Stimulated activated CD4-positive, alpha-beta T cell treated with anti-CD3 and anti-CD28 coated beads, TNF-alpha, amount 100 ng/mL, for 4 hours (primary cell): ENCODE data around the gene HELT.
"Not testable (repeated sequence)": the region's sequence is repeated elsewhere in the genome, so short reads cannot be mapped to it uniquely, and the experiment has no call there.

Experiments
- DNase-seq, 3 experiments: peaks; one replicate each; pipeline ENCODE4 v3.0.0-alpha.2; 2020; ENCODE audit warnings: low read depth in 3 of 3

The HELT gene

GRCh38 chr4:185017964-185018772 is at the start of gene HELT:
Gene HELT (plus strand): TSS chr4:185018490. CDS start chr4:185018929, 439 bp downstream.
- DNase-seq = no peak

GRCh38 chr4:184968784-184969201 is 49.5 kb upstream of the HELT start:
- DNase-seq = no peak

GRCh38 chr4:184969610-184970009 is 48.7 kb upstream of the HELT start:
- DNase-seq = no peak

DNA sequence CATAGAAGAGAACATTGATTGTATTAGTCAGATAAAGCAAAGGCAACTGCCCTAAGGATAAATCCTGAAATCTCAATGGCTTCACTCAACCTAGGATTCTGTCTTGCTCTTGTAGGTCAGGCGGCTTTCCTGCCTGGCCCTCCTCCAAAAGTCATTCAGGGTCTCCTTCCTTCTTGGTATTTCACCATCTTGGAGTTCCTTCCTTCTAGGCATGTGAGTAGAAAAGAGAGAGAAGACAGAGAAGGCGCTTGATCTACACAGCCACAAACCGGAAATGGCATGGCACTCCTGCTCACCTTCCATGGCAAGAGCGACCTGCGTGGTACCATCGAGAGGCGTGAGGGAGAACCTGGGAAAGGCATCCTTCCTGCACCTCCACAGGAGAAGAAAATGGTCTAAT is 45.3 kb upstream of the HELT start:
- no peak for DNase-seq

- not testable (repeated sequence) for DNase-seq
Observed at GRCh38 chr4:184976348-184976747, 41.9 kb upstream of the HELT start.

- no peak for DNase-seq
Observed at GRCh38 chr4:184977747-184978146, 40.5 kb upstream of the HELT start.

- DNase-seq = no peak
Observed at GRCh38 chr4:184978211-184978610, 40.1 kb upstream of the HELT start.

GRCh38 chr4:184979461-184980124 is 38.7 kb upstream of the HELT start:
- DNase-seq = no peak

DNA sequence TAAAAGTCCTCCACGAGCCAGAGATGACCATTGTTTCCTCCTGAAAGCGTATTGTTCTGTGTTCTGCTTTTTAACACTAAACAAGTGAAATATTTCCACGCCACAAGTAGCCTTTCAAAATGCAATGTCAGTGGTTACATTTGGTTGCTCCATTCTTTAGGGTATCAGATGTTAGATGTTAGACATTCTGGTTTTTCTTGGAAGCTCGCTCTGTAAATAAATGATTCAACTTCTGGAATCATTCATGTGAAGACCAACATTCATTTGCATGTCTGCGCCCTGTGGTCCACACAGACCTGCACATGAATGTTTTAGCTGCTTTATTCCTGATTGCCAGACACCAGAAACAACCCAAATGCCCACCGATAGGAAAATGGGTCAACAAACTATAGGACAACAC is 38.0 kb upstream of the HELT start:
- DNase-seq = no peak

GRCh38 chr4:184983672-184984356 is 34.5 kb upstream of the HELT start:
- DNase-seq = peak; percentile 10 to 47 (median 46)

- no peak for DNase-seq
Observed at GRCh38 chr4:184987493-184988031, 30.7 kb upstream of the HELT start.

- no peak for DNase-seq
Observed at GRCh38 chr4:184988611-184989010, 29.7 kb upstream of the HELT start.

- not testable (repeated sequence) for DNase-seq
Observed at GRCh38 chr4:184989283-184989682, 29.0 kb upstream of the HELT start.

- not testable (repeated sequence) for DNase-seq
Observed at GRCh38 chr4:184990131-184990530, 28.2 kb upstream of the HELT start.

- DNase-seq = no peak
Observed at GRCh38 chr4:184991860-184992259, 26.4 kb upstream of the HELT start.

DNA sequence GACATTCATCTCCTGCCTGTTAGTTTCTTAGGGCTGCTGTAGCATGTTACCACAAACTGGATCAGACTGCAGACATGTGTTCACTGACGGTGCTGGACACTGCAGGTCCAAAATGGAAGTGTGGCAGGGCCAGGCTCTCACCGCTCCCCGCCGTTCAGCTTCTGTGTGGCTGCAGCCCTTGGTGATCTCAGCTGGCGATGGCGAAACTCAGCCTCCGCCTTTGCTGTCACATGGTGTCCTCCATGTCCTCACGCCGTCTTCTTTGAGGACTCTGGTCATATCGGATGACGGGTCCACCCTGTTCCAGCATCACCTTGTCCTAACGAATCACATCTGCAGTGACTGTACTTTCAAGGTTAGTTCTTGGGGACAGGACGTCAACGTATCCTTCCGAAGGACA is 25.9 kb upstream of the HELT start:
- DNase-seq = no peak

GRCh38 chr4:184993247-184993646 is 25.0 kb upstream of the HELT start:
- no peak for DNase-seq

GRCh38 chr4:184994010-184994622 is 24.2 kb upstream of the HELT start:
- DNase-seq = no peak

DNA sequence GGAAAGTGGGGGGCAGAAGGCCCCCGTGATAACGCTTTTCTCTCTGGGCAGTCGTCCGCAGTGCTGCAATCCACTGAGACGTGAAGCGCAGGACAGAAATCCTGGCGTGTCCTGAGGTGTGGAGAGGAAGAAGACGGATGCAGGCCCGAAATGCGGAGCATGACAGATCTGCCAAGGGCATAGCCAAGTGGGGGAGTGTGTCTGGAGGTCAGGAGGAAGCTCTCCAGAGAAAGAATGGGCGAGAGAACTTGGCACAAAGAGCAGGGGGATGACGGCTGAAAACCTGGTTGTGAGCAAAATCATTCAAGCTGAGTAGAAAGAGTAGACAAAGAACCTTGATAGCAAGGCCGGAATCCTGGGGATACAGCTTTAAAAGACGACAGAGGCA is 23.7 kb upstream of the HELT start:
- DNase-seq = no peak

GRCh38 chr4:184997656-184998055 is 20.6 kb upstream of the HELT start:
- DNase-seq = not testable (repeated sequence)

DNA sequence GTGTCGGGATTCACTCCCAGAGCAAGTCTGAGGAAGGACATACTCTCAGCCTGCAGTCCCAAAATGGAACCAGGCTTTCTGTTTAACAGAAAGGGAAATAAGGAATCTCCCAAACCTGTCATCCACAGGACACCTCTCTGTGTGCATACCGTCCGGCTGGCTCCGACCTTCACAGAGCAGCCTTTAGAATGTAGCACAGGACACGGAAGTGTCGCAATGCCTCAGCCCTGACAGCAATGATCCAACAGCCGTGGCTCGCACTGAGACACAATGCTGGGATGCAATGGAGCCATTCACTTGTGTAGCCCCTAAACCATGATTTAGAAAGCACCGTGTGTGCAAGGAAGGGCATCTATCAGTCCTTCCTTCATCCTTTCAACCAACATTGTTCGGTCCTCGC is 15.5 kb upstream of the HELT start:
- DNase-seq = no peak
